Keratinocyte (primary cell): Measurements from ENCODE around the gene PPP1R16B. TPM values are rescaled to one million over a fixed set of nuclear protein-coding genes. Genes with fewer than 3 reads are reported as not detected.

Experiments used
- DNase-seq: peaks from one replicate; pipeline ENCODE4 v3.0.0-alpha.2; 2011; ENCODE audit warnings: low read depth, missing footprints, low spot score
- FAIRE-seq: peaks from 2 replicates; lab custom pipeline; 2011; peaks lifted over from hg19 to GRCh38; lab: Jason Lieb, UNC
- H2AFZ ChIP-seq: 2 replicates; pipeline ENCODE4 v1.6.0; 2012; ENCODE audit warnings: low read length, control low read depth, inconsistent platforms; ENCODE audit not compliant: control insufficient read depth
- H3K27ac ChIP-seq: 2 replicates; pipeline ENCODE4 v1.5.1; 2011; ENCODE audit warnings: low read length; ENCODE audit not compliant: control insufficient read depth, insufficient read depth
- H3K27me3 ChIP-seq: 3 replicates; pipeline ENCODE4 v1.6.0; 2011; ENCODE audit warnings: low read length; ENCODE audit not compliant: control insufficient read depth, insufficient read depth; ENCODE audit errors: extremely low read depth
- H3K36me3 ChIP-seq, 2 experiments: 2 replicates in 1 of 2; 3 replicates in 1 of 2; pipeline ENCODE4 v1.5.1; 2011; ENCODE audit warnings: low read length in 2 of 2, mild to moderate bottlenecking in 1 of 2; ENCODE audit not compliant: control insufficient read depth in 2 of 2, insufficient read depth in 2 of 2; ENCODE audit errors: extremely low read depth in 1 of 2
- H3K4me1 ChIP-seq: 3 replicates; pipeline ENCODE4 v1.5.1; 2011; ENCODE audit warnings: low read length; ENCODE audit not compliant: control insufficient read depth, insufficient read depth; ENCODE audit errors: extremely low read depth
- H3K4me2 ChIP-seq: 3 replicates; pipeline ENCODE4 v1.6.0; 2011; ENCODE audit warnings: low read depth, low read length; ENCODE audit not compliant: control insufficient read depth, insufficient read depth; ENCODE audit errors: extremely low read depth
- H3K4me3 ChIP-seq, 3 experiments: fragments of 200-600 bp in 1 of 3; sonication (generic) in 1 of 3; 2 replicates in 2 of 3; 3 replicates in 1 of 3; pipeline ENCODE4 v1.5.1; 2011 to 2016; ENCODE audit warnings: low read length in 3 of 3, mild to moderate bottlenecking in 3 of 3, control low read depth in 2 of 3, inconsistent platforms in 1 of 3, low read depth in 1 of 3, mixed read lengths in 1 of 3, mixed run types in 1 of 3, moderate library complexity in 1 of 3; ENCODE audit not compliant: control insufficient read depth in 2 of 3, insufficient read depth in 2 of 3; ENCODE audit errors: extremely low read depth in 1 of 3
- H3K79me2 ChIP-seq: 2 replicates; pipeline ENCODE4 v1.6.0; 2012; ENCODE audit warnings: low read length; ENCODE audit not compliant: control insufficient read depth, insufficient read depth
- H3K9ac ChIP-seq: 3 replicates; pipeline ENCODE4 v1.6.0; 2011; ENCODE audit warnings: low read length; ENCODE audit not compliant: control insufficient read depth, insufficient read depth; ENCODE audit errors: extremely low read depth
- H3K9me1 ChIP-seq: 3 replicates; pipeline ENCODE4 v1.6.0; 2011; ENCODE audit warnings: low read length; ENCODE audit not compliant: control insufficient read depth, insufficient read depth; ENCODE audit errors: extremely low read depth
- H3K9me3 ChIP-seq: 2 replicates; pipeline ENCODE4 v1.5.1; 2012; ENCODE audit warnings: low read depth, low read length; ENCODE audit not compliant: control insufficient read depth
- H4K20me1 ChIP-seq: 3 replicates; pipeline ENCODE4 v1.6.0; 2011; ENCODE audit warnings: low read length; ENCODE audit not compliant: control insufficient read depth, insufficient read depth; ENCODE audit errors: extremely low read depth
- EZH2 ChIP-seq: IDR thresholded peaks from one replicate; pipeline ENCODE4 v1.6.1; 2012; ENCODE audit warnings: inconsistent platforms, mild to moderate bottlenecking, low read length, moderate library complexity
- dilution Hi-C: fragments of 300-500 bp; cut with MboI; formaldehyde crosslinking; loops from one replicate; pipeline ENCODE4 v1.7.0; 2020; ENCODE audit warnings: low sequenced_read_pairs; ENCODE audit not compliant: extremely low pct_ligation_motif_present
- polyA plus RNA-seq, 5 experiments: library from polyadenylated mRNA; depleted of rRNA in 3 of 5; stranded (reverse) in 3 of 5; stranded (forward) in 1 of 5; unstranded in 1 of 5; fragments of >200 nt; gene quantifications; 1 replicate in 1 of 5; 2 replicates in 3 of 5; 3 replicates in 1 of 5; pipeline versions ENCODE4 v1.2.1 to v1.2.3, GENCODE V29; 2011 to 2012; ENCODE audit warnings: missing spikeins in 2 of 5, low read depth in 1 of 5, low replicate concordance in 1 of 5
- TF ChIP-seq, protein P1 (sequence below), 3 experiments: IDR thresholded peaks in 1 of 3; conservative IDR thresholded peaks in 1 of 3; optimal IDR thresholded peaks in 1 of 3; 2 replicates in 2 of 3; 3 replicates in 1 of 3; pipeline versions ENCODE3 to v1.5.1; 2011; ENCODE audit warnings: low read length in 3 of 3, mild to moderate bottlenecking in 3 of 3, moderate library complexity in 2 of 3, control low read depth in 1 of 3, inconsistent platforms in 1 of 3; ENCODE audit not compliant: insufficient read depth in 2 of 3; ENCODE audit errors: extremely low read depth in 1 of 3

Gene PPP1R16B
- polyA plus RNA-seq, 1 donor (not counting 4 experiments of a cell fraction or from before 2014, with no cell fraction given) = not detected

DNA sequence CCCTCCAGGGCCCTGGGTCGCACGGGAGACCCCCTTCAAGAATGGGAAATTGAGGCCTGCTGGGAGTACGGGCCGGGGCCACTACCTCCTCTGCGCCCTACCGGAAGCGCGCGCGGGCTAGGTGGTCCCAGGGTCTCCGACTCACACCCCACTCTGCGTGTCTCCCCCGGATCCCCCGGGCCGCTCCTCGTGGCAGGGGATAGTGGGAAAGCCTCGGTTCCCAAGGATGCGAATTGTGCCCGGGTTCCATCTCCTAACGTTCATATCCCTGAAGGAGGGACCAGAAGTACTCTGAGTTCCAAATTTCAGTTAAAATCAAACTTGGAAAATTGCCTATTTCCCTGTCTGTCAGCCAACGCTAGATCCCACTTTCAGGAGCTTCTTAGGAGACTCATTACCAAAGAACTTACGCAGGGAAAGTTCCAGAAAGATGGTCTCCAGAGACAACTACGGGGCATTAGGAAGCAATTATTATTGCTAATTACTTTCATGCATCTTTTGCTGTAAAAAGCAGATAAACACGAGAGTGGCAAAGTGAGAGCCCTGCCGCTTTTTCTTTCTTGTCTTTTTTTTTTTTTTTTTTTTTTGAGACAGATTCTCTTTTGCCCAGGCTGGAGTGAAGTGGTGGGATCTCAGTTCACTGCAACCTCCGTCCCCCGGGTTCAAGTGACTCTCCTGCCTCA is 121.6 kb downstream of the PPP1R16B start:
- Histone ChIP-seq H3K27me3 (no peaks in the 10 kb centered on the region), H3K79me2 (peaks cover 54% of the 10 kb centered on the region), H4K20me1 (no peaks in the 10 kb centered on the region), H3K27ac (peak overlapping the region; percentile 67), H3K9me1 (no peaks in the 10 kb centered on the region), H3K36me3 (peaks cover 0 to 3% of the 10 kb centered on the region in 2 experiments), H3K9me3 (no peaks in the 10 kb centered on the region), H3K4me3 (peak overlapping the region; percentile 68 to 88 (median 82)), H3K4me1 (peaks cover 23% of the 10 kb centered on the region), H3K9ac (peak overlapping the region; percentile 81), H3K4me2 (peak overlapping the region; percentile 77), H2AFZ (peak overlapping the region; percentile 87)
- TF ChIP-seq, protein P1, sequence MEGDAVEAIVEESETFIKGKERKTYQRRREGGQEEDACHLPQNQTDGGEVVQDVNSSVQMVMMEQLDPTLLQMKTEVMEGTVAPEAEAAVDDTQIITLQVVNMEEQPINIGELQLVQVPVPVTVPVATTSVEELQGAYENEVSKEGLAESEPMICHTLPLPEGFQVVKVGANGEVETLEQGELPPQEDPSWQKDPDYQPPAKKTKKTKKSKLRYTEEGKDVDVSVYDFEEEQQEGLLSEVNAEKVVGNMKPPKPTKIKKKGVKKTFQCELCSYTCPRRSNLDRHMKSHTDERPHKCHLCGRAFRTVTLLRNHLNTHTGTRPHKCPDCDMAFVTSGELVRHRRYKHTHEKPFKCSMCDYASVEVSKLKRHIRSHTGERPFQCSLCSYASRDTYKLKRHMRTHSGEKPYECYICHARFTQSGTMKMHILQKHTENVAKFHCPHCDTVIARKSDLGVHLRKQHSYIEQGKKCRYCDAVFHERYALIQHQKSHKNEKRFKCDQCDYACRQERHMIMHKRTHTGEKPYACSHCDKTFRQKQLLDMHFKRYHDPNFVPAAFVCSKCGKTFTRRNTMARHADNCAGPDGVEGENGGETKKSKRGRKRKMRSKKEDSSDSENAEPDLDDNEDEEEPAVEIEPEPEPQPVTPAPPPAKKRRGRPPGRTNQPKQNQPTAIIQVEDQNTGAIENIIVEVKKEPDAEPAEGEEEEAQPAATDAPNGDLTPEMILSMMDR (optimal IDR thresholded peaks at IDR 0.05 in 1 of 3, IDR thresholded peaks at IDR 0.05 in 1 of 3, conservative IDR thresholded peaks at IDR 0.05 in 1 of 3; ENCODE audit: extremely low read depth in 1 of 3, insufficient read depth in 2 of 3, low read length in 3 of 3) = no peak
- no peak for TF ChIP-seq EZH2
- FAIRE-seq (no peak), DNase-seq (no peak)
- dilution Hi-C loops = no loop called here

DNA sequence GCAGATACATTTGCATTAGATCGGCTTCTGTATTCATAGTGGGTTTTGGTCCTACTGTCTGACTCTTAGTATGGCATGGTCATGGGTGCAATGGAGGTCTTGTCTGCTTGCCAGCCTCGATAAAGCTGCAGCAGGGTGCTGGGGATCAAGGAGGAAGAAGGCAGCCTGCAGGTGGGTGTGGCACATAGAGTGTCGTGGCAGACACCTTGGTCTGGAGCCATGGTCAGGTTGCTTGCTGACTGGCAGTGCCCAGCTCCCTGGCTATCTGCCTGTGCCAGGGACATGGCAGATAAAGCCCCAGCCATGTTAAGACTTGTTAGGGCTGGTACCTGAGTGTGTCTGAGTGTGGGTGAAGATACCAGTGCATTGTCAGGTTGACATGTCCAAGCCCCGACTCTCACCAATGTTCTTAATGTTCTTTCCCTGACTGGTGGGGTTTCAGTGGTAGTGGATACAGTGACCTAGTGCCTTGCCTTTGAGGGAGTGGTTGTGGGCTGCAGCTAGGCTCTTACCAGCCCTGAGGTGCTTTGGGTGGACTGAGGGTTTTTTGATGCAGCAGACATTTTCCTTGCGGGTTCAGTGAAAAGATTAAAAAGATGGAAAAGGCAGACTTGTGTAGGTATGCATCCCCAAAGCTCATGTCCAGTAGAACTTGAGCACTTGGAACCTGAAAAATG is 122.5 kb downstream of the PPP1R16B start:
- TF ChIP-seq EZH2 = no peak
- TF ChIP-seq, protein P1 (optimal IDR thresholded peaks at IDR 0.05 in 1 of 3, IDR thresholded peaks at IDR 0.05 in 1 of 3, conservative IDR thresholded peaks at IDR 0.05 in 1 of 3; ENCODE audit: extremely low read depth in 1 of 3, insufficient read depth in 2 of 3, low read length in 3 of 3) = no peak
- FAIRE-seq (peak; percentile 49), DNase-seq (no peak)
- H3K9me3 ChIP-seq = no peaks in the 10 kb centered on the region
- H3K27me3 ChIP-seq = no peaks in the 10 kb centered on the region
- H3K79me2 ChIP-seq = peaks cover 63% of the 10 kb centered on the region
- H3K4me3 ChIP-seq = peak overlapping the region in 2 of 3 experiments; percentile 82 to 88
- H2AFZ ChIP-seq = no peak overlapping the region
- peaks cover 23% of the 10 kb centered on the region for H3K4me1 ChIP-seq
- H3K36me3 ChIP-seq = peaks cover 0 to 3% of the 10 kb centered on the region in 2 experiments
- peak overlapping the region; percentile 40 for H3K9ac ChIP-seq
- peak overlapping the region; percentile 77 for H3K4me2 ChIP-seq
- H3K27ac ChIP-seq = no peak overlapping the region
- H3K9me1 ChIP-seq = no peaks in the 10 kb centered on the region
- H4K20me1 ChIP-seq = no peaks in the 10 kb centered on the region
- dilution Hi-C loops = no loop called here
